HPDE6-E6E7 (cell line): ENCODE results near the gene ITPKB.
A peak's percentile ranks its signal among the peaks of the same experiment; 100 is the strongest.

Source experiments
- DNase-seq: peaks from one replicate; pipeline ENCODE4 v3.0.0; 2011; ENCODE audit warnings: missing footprints; ENCODE audit errors: extremely low spot score

ITPKB gene

DNA sequence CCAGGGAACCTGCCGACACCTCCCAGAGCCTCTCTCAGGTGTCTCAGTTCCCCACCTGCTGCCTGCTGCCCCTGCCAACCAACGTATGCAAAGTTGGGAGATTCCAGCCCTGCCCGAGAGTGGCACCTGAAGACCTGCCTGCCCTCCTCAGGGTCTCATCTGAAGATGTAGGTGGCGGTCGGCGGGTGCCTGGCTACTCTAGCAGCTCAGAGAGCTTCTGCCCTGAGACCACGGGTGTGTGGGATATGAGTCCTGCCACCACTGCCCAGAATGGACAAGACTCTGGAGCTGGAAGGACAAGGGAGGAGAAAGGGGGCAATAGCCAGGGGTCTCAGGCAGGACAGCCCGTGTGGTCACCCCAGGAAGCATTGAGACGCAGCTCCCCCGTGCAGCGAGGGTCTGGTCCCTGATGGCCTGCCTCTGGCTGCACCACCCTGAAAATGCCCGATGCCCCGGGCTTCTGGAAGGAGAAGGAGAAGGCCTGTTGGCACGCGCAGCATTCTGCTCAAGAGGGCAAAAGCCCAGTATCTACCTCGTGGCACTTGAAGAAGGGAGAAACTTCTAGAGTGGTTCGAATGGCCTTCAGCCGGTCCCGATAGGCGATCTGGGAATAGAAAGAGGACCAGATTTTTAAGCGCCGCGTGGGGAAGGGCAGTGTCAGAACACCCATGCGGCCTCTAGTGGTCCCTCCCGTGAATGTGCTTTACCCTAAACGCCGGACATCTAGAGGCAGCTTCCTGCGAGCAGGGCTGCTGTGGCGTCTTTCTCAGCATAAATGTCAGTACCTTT is 101.7 kb downstream of the ITPKB start:
- DNase-seq = no peak

DNA sequence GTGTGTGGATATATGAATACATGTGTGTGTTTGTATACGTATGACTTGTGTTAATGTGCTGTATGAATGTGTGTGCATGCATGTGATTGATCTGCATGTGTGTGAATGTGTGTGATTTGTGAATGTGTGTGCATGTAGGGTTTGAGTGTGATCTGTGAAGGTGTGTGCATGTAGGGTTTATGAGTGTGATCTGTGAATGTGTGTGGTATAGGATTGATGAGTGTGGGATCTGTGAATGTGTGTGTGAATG is 102.3 kb downstream of the ITPKB start:
- DNase-seq = no peak

DNA sequence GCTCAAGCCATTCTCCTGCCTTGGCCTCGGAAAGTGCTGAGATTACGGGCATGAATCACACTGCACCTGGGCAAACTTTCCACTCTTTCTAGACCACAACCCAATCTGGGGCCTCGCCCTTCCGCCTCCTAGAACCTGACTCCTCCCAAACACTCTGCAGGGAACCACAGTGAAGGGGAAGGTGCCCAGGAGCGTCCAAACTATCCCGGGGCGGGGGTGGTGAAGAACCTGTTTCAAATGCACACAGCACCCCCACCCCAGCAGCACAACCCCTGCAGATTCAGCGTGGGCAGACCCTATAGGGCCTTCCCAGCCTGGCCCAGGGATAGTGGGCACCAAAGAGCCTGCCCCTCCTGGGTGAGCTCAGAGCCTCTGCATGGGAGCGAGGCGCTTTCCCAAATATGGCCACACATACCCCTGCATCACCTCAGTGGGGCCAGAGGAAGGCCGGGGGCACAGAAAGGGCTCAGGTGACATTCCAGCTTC is 103.6 kb downstream of the ITPKB start:
- no peak for DNase-seq

DNA sequence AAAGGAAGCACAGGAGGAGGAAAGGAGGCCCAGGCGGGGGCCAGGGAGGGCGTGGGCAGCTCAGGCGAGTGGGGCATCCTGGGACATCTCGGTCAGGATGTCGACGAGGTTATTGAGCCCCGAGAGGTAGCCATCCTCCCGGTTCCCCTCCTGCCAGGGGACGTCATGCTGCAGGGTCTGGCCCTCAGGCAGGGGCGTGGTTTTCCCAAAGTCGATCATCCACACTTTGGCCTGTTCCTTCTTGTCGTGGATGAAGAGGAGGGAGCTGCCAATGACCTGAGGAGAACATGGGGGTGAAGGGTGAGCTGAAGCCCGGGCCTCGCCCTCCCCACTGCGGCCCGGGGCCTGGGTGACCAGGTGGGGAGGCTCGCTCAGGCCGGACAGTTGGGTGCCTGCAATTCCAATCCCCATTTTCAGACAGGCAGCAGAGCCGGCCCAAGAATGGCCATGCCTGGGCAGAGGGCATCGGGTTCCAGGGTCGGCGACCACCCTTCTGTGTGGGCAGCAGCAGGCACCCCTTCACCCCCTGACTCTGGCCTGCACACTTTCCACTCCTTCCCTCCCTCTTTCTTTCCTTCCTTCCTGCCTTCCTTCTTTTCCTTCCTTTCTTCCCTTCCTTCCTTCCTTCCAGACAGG is 104.4 kb downstream of the ITPKB start:
- DNase-seq = no peak

DNA sequence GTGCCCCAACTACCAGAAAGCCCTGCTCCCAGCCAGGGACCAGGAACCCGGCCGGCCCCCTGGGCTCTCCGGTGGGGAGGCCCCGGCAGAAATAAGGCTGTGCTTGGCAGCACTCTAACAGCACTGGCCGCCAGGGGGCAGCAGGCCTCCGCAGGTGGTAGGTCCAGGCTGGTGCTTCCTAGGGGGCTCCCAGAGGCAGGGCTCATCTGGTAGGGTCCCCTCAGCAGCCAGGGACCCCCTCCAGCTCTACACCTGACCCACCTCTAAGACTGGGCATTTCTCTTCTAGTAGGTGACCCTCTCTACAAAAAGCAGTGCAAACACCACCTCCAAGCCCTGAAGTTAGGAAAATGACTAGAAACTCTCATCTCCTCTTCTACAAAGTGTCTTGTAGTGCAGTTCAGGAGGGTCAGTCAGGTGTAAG is 104.9 kb downstream of the ITPKB start:
- peak; percentile 62 for DNase-seq

- DNase-seq = no peak
These were observed 105.4 kb downstream of the ITPKB start for GRCh38 chr1:226633541-226634165.

GRCh38 chr1:226632922-226633351 is 106.1 kb downstream of the ITPKB start:
- no peak for DNase-seq

DNA sequence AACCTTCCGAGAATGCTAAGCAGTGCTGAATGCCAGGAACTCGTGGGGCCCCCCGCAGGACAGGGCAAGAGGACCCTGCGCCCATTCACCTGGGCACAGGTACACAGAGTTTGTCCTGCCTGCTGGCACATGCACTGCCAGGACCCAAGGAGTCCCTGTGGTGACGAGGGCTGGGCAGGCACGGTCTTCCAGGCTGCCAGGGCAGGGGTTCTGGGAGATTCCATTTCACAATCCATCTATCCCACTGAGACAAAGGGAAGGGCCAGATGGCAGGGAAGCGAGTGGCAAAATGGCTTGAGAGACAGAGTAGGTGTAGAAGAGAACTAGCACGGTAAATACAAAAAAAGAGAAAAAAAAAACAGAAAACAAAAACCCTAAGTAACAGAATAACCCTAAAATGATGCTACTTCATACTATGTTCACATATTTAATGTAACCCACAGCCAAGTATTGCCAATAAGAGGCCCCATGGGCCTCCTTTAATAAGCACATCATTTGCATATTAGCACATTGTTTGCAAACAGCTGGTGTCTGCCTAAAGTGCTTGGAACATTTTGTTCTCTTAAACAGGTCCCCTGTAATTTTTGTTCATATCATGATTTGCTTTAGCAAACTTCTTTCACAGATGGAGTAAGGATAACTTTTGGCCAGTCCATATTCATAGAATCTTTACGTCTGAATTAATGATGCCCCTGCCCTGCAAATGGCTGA is 106.8 kb downstream of the ITPKB start:
- DNase-seq = no peak

DNA sequence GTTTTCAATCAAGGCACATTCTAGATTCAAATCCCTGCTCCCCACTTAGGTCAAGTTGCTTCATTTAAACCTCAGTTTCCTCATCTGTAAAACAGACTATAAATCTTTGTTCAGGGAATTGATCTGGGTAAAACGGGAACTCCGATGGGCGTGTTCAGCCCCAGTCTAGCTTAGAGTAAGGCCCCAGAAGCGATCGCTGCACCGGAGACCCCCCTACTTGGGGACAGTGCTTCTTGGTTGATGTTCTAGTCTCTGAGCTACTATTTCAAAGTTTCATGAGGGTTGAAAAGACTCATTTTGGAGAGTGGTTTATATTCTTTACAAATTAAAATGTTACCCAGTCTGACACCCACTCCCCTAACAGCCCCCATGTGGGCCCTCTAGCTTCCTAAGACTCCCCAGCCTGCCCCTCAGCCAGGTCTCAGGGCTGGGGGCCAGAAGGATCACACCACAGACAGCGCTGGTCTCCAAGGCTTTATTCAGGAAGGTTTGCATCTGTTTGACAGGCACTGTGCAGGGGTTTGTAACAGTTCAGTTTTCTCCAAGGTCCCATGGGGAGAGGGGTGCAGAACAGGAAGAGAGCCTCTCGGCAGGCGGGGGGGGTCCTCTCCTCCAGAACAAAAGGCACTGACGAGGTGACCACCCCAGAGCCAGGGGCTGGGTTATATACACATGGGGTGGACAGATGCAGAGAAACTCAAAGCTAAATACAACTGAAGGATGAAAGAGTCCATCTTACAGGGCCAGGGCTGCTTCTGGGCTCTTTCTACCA is 107.7 kb downstream of the ITPKB start:
- no peak for DNase-seq

DNA sequence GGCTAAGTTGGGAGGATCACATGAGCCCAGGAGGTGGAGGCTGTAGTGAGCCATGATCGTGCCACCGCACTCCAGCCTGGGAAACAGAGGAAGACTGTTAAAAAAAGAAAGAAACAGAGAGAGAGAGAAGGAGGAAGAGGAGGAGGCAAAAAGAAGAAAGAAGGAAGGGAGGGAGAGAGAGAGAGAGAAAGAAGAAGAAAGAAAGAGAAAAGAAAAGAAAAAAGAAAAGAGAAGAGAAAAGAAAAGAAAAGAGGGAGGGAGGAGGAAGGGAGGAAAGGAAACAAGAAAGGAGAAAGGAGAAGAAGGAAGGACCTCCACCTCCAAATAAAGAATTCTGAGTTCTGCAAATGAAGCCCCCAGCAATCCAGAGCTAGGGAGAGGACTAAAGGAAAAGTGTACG is 108.5 kb downstream of the ITPKB start:
- no peak for DNase-seq

- no peak for DNase-seq
These were observed 109.1 kb downstream of the ITPKB start for GRCh38 chr1:226629896-226630550.

DNA sequence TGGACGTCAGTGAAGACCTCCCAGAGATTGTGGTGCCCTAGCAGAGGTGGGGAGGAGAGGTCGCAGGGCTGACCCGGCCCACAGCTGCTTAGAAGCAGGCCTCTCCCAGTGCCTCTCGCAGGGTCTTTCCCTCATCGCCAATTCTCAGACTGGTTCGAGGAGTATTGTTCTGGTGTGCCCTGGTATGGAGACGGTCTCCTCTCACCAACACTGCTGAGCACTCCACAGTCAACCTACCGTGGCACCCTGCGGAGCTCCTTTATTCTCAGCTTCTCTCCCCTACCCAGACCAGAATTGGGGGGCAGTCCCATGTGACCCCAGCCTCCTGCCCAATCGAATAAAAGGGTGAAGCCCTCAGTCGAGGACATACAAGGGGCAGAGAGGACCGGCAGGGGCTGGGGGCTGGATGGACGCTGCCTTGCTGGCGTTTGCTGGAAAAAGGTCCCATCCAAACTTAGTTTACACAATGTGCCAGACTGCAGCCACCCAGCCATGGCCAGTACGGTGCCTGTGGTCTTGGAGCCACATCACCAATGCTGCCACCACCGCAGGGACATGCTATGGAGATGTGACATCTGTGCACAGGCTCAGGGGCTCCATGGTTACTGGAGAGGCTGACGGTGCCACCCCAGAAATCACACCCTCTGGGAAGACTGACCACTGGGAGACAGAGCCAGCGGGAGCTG is 109.7 kb downstream of the ITPKB start:
- DNase-seq = no peak

- no peak for DNase-seq
These were observed 110.4 kb downstream of the ITPKB start for GRCh38 chr1:226628612-226629155.

- DNase-seq = no peak
These were observed 111.0 kb downstream of the ITPKB start for GRCh38 chr1:226627924-226628611.

- DNase-seq = no peak
These were observed 111.9 kb downstream of the ITPKB start for GRCh38 chr1:226627050-226627755.

GRCh38 chr1:226626577-226626956 is 112.5 kb downstream of the ITPKB start:
- peak; percentile 51 for DNase-seq

- no peak for DNase-seq
These were observed 113.1 kb downstream of the ITPKB start for GRCh38 chr1:226625832-226626576.

GRCh38 chr1:226625326-226625725 is 113.8 kb downstream of the ITPKB start:
- DNase-seq = no peak
